IPS-18a (cell line): ENCODE measurements around the gene PMF1.
"Not testable (repeated sequence)": the region's sequence is repeated elsewhere in the genome, so short reads cannot be mapped to it uniquely, and the experiment has no call there.

Source experiments
- H3K27ac ChIP-seq: one replicate; pipeline ENCODE4 v1.5.1; 2013; ENCODE audit warnings: low read length
- H3K27me3 ChIP-seq: one replicate; pipeline ENCODE4 v1.6.1; 2013; ENCODE audit warnings: mild to moderate bottlenecking, low read length; ENCODE audit not compliant: control insufficient read depth, insufficient read depth
- H3K36me3 ChIP-seq: one replicate; pipeline ENCODE4 v1.6.1; 2013; ENCODE audit warnings: low read depth, low read length; ENCODE audit not compliant: control insufficient read depth
- H3K4me1 ChIP-seq: one replicate; pipeline ENCODE4 v1.6.1; 2013; ENCODE audit warnings: low read depth, low read length; ENCODE audit not compliant: control insufficient read depth
- H3K4me3 ChIP-seq: one replicate; pipeline ENCODE4 v1.5.1; 2013; ENCODE audit warnings: low read length
- H3K9ac ChIP-seq: one replicate; pipeline ENCODE4 v1.6.1; 2013; ENCODE audit warnings: mild to moderate bottlenecking, low read length, moderate library complexity
- H3K9me3 ChIP-seq: one replicate; pipeline ENCODE4 v1.6.1; 2013; ENCODE audit warnings: low read depth, low read length; ENCODE audit not compliant: control insufficient read depth

PMF1 gene

GRCh38 chr1:156182010-156182779 lies 30.6 kb upstream of the PMF1 start:
- Histone ChIP-seq H3K27ac (peak overlapping the region; percentile 62), H3K4me3 (peak overlapping the region; percentile 22), H3K4me1 (peaks cover 20% of the 10 kb centered on the region), H3K9ac (peak overlapping the region; percentile 53)
- H3K9me3 ChIP-seq, H3K27me3 ChIP-seq, H3K36me3 ChIP-seq: not testable (repeated sequence)

GRCh38 chr1:156186347-156187177 lies 26.2 kb upstream of the PMF1 start:
- H3K27ac ChIP-seq, H3K9me3 ChIP-seq, H3K4me1 ChIP-seq, H3K36me3 ChIP-seq, H3K4me3 ChIP-seq, H3K27me3 ChIP-seq, H3K9ac ChIP-seq: not testable (repeated sequence)

- H3K36me3 ChIP-seq, H3K27me3 ChIP-seq, H3K9ac ChIP-seq, H3K9me3 ChIP-seq, H3K27ac ChIP-seq, H3K4me3 ChIP-seq, H3K4me1 ChIP-seq: not testable (repeated sequence)
Observed at GRCh38 chr1:156190265-156190664, 22.5 kb upstream of the PMF1 start.

- no peak overlapping the region for H3K4me3 ChIP-seq
- H3K36me3 ChIP-seq = no peaks in the 10 kb centered on the region
- no peak overlapping the region for H3K27ac ChIP-seq
- peaks cover 4% of the 10 kb centered on the region for H3K4me1 ChIP-seq
- no peak overlapping the region for H3K9ac ChIP-seq
- H3K27me3 ChIP-seq = no peaks in the 10 kb centered on the region
- no peaks in the 10 kb centered on the region for H3K9me3 ChIP-seq
Observed at GRCh38 chr1:156191292-156191964, 21.4 kb upstream of the PMF1 start.

GRCh38 chr1:156193208-156193487 lies 19.7 kb upstream of the PMF1 start:
- Histone ChIP-seq H3K9me3 (no peaks in the 10 kb centered on the region), H3K36me3 (no peaks in the 10 kb centered on the region), H3K27me3 (no peaks in the 10 kb centered on the region), H3K9ac (peak overlapping the region; percentile 24), H3K4me3 (peak overlapping the region; percentile 84), H3K27ac (peak overlapping the region; percentile 65), H3K4me1 (peaks cover 4% of the 10 kb centered on the region)

GRCh38 chr1:156193488-156194299 lies 19.1 kb upstream of the PMF1 start, which contains the start of gene SLC25A44:
Gene SLC25A44, plus strand, starts transcription at chr1:156194104. Its CDS starts 5,744 bp downstream, at chr1:156199848.
- no peaks in the 10 kb centered on the region for H3K9me3 ChIP-seq
- H3K4me1 ChIP-seq = peaks cover 4% of the 10 kb centered on the region
- H3K9ac ChIP-seq = peak within 1 kb of the TSS; percentile 53
- peak within 1 kb of the TSS; percentile 84 for H3K4me3 ChIP-seq
- no peaks in the 10 kb centered on the region for H3K27me3 ChIP-seq
- H3K36me3 ChIP-seq = no peaks in the 10 kb centered on the region
- peak within 1 kb of the TSS; percentile 65 for H3K27ac ChIP-seq

GRCh38 chr1:156194300-156194652 lies 18.5 kb upstream of the PMF1 start:
- H3K9ac ChIP-seq = peak overlapping the region; percentile 53
- no peaks in the 10 kb centered on the region for H3K9me3 ChIP-seq
- H3K27ac ChIP-seq = no peak overlapping the region

GRCh38 chr1:156195853-156196252 lies 17.0 kb upstream of the PMF1 start:
- Histone ChIP-seq H3K9ac (no peak overlapping the region), H3K27me3 (no peaks in the 10 kb centered on the region), H3K4me1 (peaks cover 4% of the 10 kb centered on the region), H3K27ac (no peak overlapping the region), H3K4me3 (no peak overlapping the region), H3K9me3 (no peaks in the 10 kb centered on the region), H3K36me3 (peaks cover 9% of the 10 kb centered on the region)

More at GRCh38 chr1:156194300-156194652, 18.5 kb upstream of the PMF1 start:
- Histone ChIP-seq H3K36me3 (no peaks in the 10 kb centered on the region), H3K4me1 (peaks cover 4% of the 10 kb centered on the region), H3K4me3 (peak overlapping the region; percentile 84), H3K27me3 (no peaks in the 10 kb centered on the region)

GRCh38 chr1:156196445-156196844 lies 16.4 kb upstream of the PMF1 start:
- Histone ChIP-seq H3K27me3 (no peaks in the 10 kb centered on the region), H3K9me3 (no peaks in the 10 kb centered on the region), H3K36me3 (peaks cover 9% of the 10 kb centered on the region), H3K4me3 (no peak overlapping the region), H3K27ac (no peak overlapping the region), H3K4me1 (peaks cover 4% of the 10 kb centered on the region), H3K9ac (no peak overlapping the region)

GRCh38 chr1:156198831-156199349 lies 13.9 kb upstream of the PMF1 start:
- H3K27me3 ChIP-seq = no peaks in the 10 kb centered on the region
- H3K9me3 ChIP-seq = no peaks in the 10 kb centered on the region
- peaks cover 19% of the 10 kb centered on the region for H3K36me3 ChIP-seq
- H3K4me1 ChIP-seq = no peaks in the 10 kb centered on the region
- no peak overlapping the region for H3K27ac ChIP-seq
- no peak overlapping the region for H3K9ac ChIP-seq
- no peak overlapping the region for H3K4me3 ChIP-seq

- Histone ChIP-seq H3K27me3 (no peaks in the 10 kb centered on the region), H3K4me1 (no peaks in the 10 kb centered on the region), H3K9me3 (no peaks in the 10 kb centered on the region), H3K27ac (no peak overlapping the region), H3K4me3 (no peak overlapping the region), H3K36me3 (peaks cover 19% of the 10 kb centered on the region), H3K9ac (no peak overlapping the region)
Observed at GRCh38 chr1:156200044-156200443, 12.8 kb upstream of the PMF1 start.
